HCT116 (cell line): Measurements from ENCODE around the gene MAGEF1. TPM values are rescaled to one million over a fixed set of nuclear protein-coding genes. Genes with fewer than 3 reads are reported as not detected.

Source experiments
- ATAC-seq: fragments of 200-7000 bp; cut with Tn5 transposase; 2 replicates; pipeline ENCODE4 v1.9.1; 2020; ENCODE audit warnings: mild to moderate bottlenecking, moderate library complexity
- BruUV-seq: library from RNA; stranded (reverse); fragments of 400-500 nt; replicated peaks from 2 replicates; lab custom pipeline; 2021; lab: Mats Ljungman, UMichigan
- CTCF ChIA-PET: fragments of 300-600 bp; sonication (Branson Sonifier 250); formaldehyde crosslinking; loops from one replicate; lab custom pipeline; 2021; ENCODE audit warnings: antibody characterized with exemption; lab: Charles Lee
- POLR2A ChIA-PET: fragments of 300-600, 350-600 bp; sonication (Branson Sonifier 250); formaldehyde crosslinking; loops from one replicate; lab custom pipeline; 2021; ENCODE audit warnings: antibody characterized with exemption; lab: Charles Lee
- RAD21 ChIA-PET, 2 experiments: fragments of 300-600 bp; sonication (Branson Sonifier 250); formaldehyde crosslinking; loops; one replicate each; lab custom pipeline; 2023; ENCODE audit warnings: low total read pairs in 2 of 2; ENCODE audit not compliant: uncharacterized antibody in 2 of 2, unreplicated experiment in 2 of 2, low non-redundant PET in 1 of 2; lab: Charles Lee
- DNase-seq: peaks from one replicate; pipeline ENCODE4 v3.0.0-alpha.2; 2010; ENCODE audit warnings: low read depth, low spot score
- H2AFZ ChIP-seq: fragments of 200-600 bp; shearing (Covaris generic), sonication (generic); 2 replicates; pipeline ENCODE4 v1.6.1; 2017; ENCODE audit warnings: low read depth, mixed run types, mixed read lengths, antibody characterized with exemption, low read length; ENCODE audit not compliant: poor library complexity, severe bottlenecking
- H3K27ac ChIP-seq: 2 replicates; pipeline ENCODE4 v1.5.1; 2012; ENCODE audit warnings: low read depth, low read length
- H3K27me3 ChIP-seq: fragments of 200-600 bp; sonication (generic); 2 replicates; pipeline ENCODE4 v1.6.1; 2016; ENCODE audit warnings: mixed run types, low read length, mixed read lengths; ENCODE audit not compliant: insufficient read depth
- H3K36me3 ChIP-seq, 2 experiments: fragments of 200-500 bp in 1 of 2; fragments of 200-600 bp in 1 of 2; sonication (Bioruptor generic) in 1 of 2; sonication (generic) in 1 of 2; 2 replicates each; pipeline versions ENCODE4 v1.5.1 to v1.6.1; 2014 to 2016; ENCODE audit warnings: low read length in 2 of 2, inconsistent platforms in 1 of 2, mixed read lengths in 1 of 2, mixed run types in 1 of 2; ENCODE audit not compliant: insufficient read depth in 2 of 2, control insufficient read depth in 1 of 2
- H3K4me1 ChIP-seq, 2 experiments: fragments of 200-600 bp in 1 of 2; sonication (generic) in 1 of 2; 2 replicates each; pipeline versions ENCODE4 v1.5.1 to v1.6.1; 2012 to 2017; ENCODE audit warnings: low read length in 2 of 2, inconsistent platforms in 1 of 2, mild to moderate bottlenecking in 1 of 2, mixed read lengths in 1 of 2, mixed run types in 1 of 2, moderate library complexity in 1 of 2; ENCODE audit not compliant: insufficient read depth in 2 of 2, control insufficient read depth in 1 of 2
- H3K4me2 ChIP-seq: fragments of 200-600 bp; sonication (generic); 2 replicates; pipeline ENCODE4 v1.6.1; 2017; ENCODE audit warnings: mixed run types, low read length, mixed read lengths
- H3K4me3 ChIP-seq, 2 experiments: fragments of 200-600 bp in 1 of 2; sonication (generic) in 1 of 2; replicated peaks in 1 of 2; 2 replicates each; pipeline ENCODE4 v1.5.1; 2011 to 2016; ENCODE audit warnings: low read length in 2 of 2, control low read depth in 1 of 2, low read depth in 1 of 2, mild to moderate bottlenecking in 1 of 2, mixed read lengths in 1 of 2, mixed run types in 1 of 2
- H3K79me2 ChIP-seq: fragments of 200-600 bp; sonication (generic); 2 replicates; pipeline ENCODE4 v1.6.1; 2017; ENCODE audit warnings: mild to moderate bottlenecking, mixed run types, low read length, moderate library complexity, mixed read lengths; ENCODE audit not compliant: insufficient read depth
- H3K9ac ChIP-seq: fragments of 200-600 bp; sonication (generic); 2 replicates; pipeline ENCODE4 v1.6.1; 2016; ENCODE audit warnings: low read length, mixed read lengths
- H3K9me2 ChIP-seq: fragments of 200-600 bp; sonication (generic), shearing (Covaris generic); 2 replicates; pipeline ENCODE4 v1.6.1; 2017; ENCODE audit warnings: mixed run types, mild to moderate bottlenecking, moderate library complexity; ENCODE audit not compliant: insufficient read depth
- H3K9me3 ChIP-seq, 2 experiments: fragments of 200-500 bp in 1 of 2; fragments of 200-600 bp in 1 of 2; sonication (Bioruptor generic) in 1 of 2; sonication (generic) in 1 of 2; 2 replicates each; pipeline ENCODE4 v1.6.1; 2014 to 2017; ENCODE audit warnings: low read length in 2 of 2, mixed read lengths in 2 of 2, inconsistent platforms in 1 of 2, low read depth in 1 of 2, mild to moderate bottlenecking in 1 of 2, mixed run types in 1 of 2, moderate library complexity in 1 of 2; ENCODE audit not compliant: control insufficient read depth in 1 of 2, insufficient read depth in 1 of 2
- H4K20me1 ChIP-seq: fragments of 200-600 bp; sonication (generic), shearing (Covaris generic); 2 replicates; pipeline ENCODE4 v1.6.1; 2017; ENCODE audit warnings: mixed run types, mild to moderate bottlenecking, moderate library complexity; ENCODE audit not compliant: insufficient read depth
- CEBPB ChIP-seq: IDR thresholded peaks from 2 replicates; pipeline ENCODE4 v1.6.1; 2012; ENCODE audit warnings: low read depth
- EGR1 ChIP-seq: IDR thresholded peaks from 2 replicates; pipeline ENCODE4 v1.6.1; 2012; ENCODE audit warnings: low read depth
- ELF1 ChIP-seq: IDR thresholded peaks from 2 replicates; pipeline ENCODE4 v1.6.1; 2012; ENCODE audit warnings: low read depth, borderline replicate concordance
- EZH2phosphoT487 ChIP-seq: fragments of 200-600 bp; IDR thresholded peaks from 2 replicates; pipeline ENCODE4 v1.6.1; 2018; ENCODE audit warnings: antibody characterized with exemption, borderline replicate concordance
- FOSL1 ChIP-seq: IDR thresholded peaks from 2 replicates; pipeline ENCODE4 v1.6.1; 2012; ENCODE audit warnings: low read depth
- POLR2A ChIP-seq: IDR thresholded peaks from 2 replicates; pipeline ENCODE4 v1.7.0; 2011; ENCODE audit warnings: borderline replicate concordance; ENCODE audit not compliant: insufficient read depth, insufficient read length; ENCODE audit errors: extremely low read depth
- RAD21 ChIP-seq: IDR thresholded peaks from 2 replicates; pipeline ENCODE4 v1.6.1; 2012; ENCODE audit warnings: low read depth, mild to moderate bottlenecking
- SP1 ChIP-seq: IDR thresholded peaks from 2 replicates; pipeline ENCODE4 v1.6.1; 2012; ENCODE audit warnings: low read depth
- SRF ChIP-seq: IDR thresholded peaks from 2 replicates; pipeline ENCODE4 v1.6.1; 2012; ENCODE audit warnings: low read depth
- TCF7L2 ChIP-seq: IDR thresholded peaks from 2 replicates; pipeline ENCODE4 v1.7.0; 2011; ENCODE audit warnings: borderline replicate concordance, inconsistent platforms; ENCODE audit not compliant: insufficient read depth, insufficient read length; ENCODE audit errors: extremely low read depth
- ZFX ChIP-seq: fragments of 450-650 bp; IDR thresholded peaks from 2 replicates; pipeline ENCODE4 v1.6.1; 2017
- ZNF274 ChIP-seq: fragments of 200-500 bp; sonication (Bioruptor generic); IDR thresholded peaks from 2 replicates; pipeline ENCODE4 v1.6.1; 2014; ENCODE audit warnings: mild to moderate bottlenecking, low read depth, low read length, inconsistent platforms
- intact Hi-C: fragments of 100-400 bp; cut with micrococcal nuclease; formaldehyde crosslinking; loops from 2 replicates; pipeline ENCODE4 v1.10.0; 2022
- total RNA-seq: library from RNA; stranded (reverse); gene quantifications from one replicate; pipeline ENCODE4 v1.2.1, GENCODE V29; 2021; ENCODE audit not compliant: unreplicated experiment
- TF ChIP-seq, protein P1 (sequence below), 3 experiments: fragments of 200-600 bp in 1 of 3; sonication (generic) in 1 of 3; IDR thresholded peaks in 2 of 3; conservative IDR thresholded peaks in 1 of 3; 2 replicates each; pipeline ENCODE4 v1.5.1; 2012 to 2017; ENCODE audit warnings: low read depth in 2 of 3, low read length in 2 of 3, antibody characterized with exemption in 1 of 3, borderline replicate concordance in 1 of 3, control low read depth in 1 of 3, mild to moderate bottlenecking in 1 of 3, mixed read lengths in 1 of 3, mixed run types in 1 of 3, moderate library complexity in 1 of 3; ENCODE audit not compliant: insufficient read depth in 1 of 3
- TF ChIP-seq, protein P2 (sequence below): IDR thresholded peaks from 2 replicates; pipeline ENCODE4 v1.6.1; 2011; ENCODE audit warnings: mild to moderate bottlenecking, low read length, moderate library complexity; ENCODE audit not compliant: insufficient replicate concordance; ENCODE audit errors: extremely low read depth

The MAGEF1 gene
- total RNA-seq, 1 experiment from 2014 or later: 44.1 TPM

DNA sequence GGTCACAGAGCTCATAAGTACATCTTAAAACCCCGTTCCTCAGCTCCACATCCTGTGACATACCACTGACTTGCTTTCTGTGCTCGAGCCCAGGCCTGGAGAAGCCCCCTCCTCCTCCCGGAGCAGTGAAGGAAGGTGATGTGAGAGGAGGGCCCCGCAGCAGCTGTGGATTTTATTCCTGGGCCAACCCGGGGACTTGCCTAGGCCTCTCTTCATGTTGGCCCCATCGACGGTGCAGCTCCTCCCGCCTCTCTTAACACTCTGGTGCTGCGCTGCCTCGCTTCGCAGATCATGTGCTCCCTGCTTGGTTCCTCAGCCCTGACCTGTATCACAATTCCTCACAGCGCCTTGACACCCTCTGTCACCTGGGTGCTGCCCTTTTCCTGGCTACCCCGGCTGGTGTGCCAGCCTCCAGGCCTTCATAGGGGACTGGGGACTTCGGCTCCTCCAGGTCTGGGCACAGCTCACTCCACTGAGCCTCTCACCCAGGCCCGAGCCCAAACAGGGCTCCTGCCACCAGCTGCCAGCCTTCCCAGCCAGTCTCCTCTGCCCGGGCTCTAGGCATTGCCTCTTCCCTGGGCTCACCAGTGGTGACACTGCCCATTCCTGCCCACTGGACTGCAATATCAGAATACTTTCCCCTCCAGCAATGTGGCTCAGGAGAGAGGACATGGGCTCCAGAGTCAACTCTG, 21.5 kb downstream of the MAGEF1 start:
- Histone ChIP-seq H4K20me1 (no peaks in the 10 kb centered on the region), H3K79me2 (no peaks in the 10 kb centered on the region), H3K27me3 (0 out of 2 replicates have a peak, but pooled peaks cover 3% of the 10 kb centered on the region), H3K9ac (no peak overlapping the region), H3K4me2 (no peak overlapping the region), H3K27ac (no peak overlapping the region), H3K9me3 (no peaks in the 10 kb centered on the region), H3K4me3 (no peak overlapping the region), H3K4me1 (peaks cover 0 to 12% of the 10 kb centered on the region in 2 experiments; a peak in 1 of 4 replicates), H2AFZ (no peak overlapping the region), H3K9me2 (no peaks in the 10 kb centered on the region), H3K36me3 (no peaks in the 10 kb centered on the region)
- ATAC-seq (no peak), DNase-seq (no peak)
- intact Hi-C loops: no loop called here
- RAD21 ChIA-PET: no interaction called here
- no TSS peak for BruUV-seq
- POLR2A ChIA-PET: no interaction called here
- CTCF ChIA-PET: no interaction called here
- TF ChIP-seq CEBPB (no peak), RAD21 (no peak), POLR2A (no peak), TCF7L2 (no peak), SP1 (no peak), FOSL1 (no peak), ZNF274 (no peak), ZFX (no peak), EZH2phosphoT487 (no peak), SRF (no peak), EGR1 (no peak), ELF1 (no peak)
- TF ChIP-seq, protein P1, sequence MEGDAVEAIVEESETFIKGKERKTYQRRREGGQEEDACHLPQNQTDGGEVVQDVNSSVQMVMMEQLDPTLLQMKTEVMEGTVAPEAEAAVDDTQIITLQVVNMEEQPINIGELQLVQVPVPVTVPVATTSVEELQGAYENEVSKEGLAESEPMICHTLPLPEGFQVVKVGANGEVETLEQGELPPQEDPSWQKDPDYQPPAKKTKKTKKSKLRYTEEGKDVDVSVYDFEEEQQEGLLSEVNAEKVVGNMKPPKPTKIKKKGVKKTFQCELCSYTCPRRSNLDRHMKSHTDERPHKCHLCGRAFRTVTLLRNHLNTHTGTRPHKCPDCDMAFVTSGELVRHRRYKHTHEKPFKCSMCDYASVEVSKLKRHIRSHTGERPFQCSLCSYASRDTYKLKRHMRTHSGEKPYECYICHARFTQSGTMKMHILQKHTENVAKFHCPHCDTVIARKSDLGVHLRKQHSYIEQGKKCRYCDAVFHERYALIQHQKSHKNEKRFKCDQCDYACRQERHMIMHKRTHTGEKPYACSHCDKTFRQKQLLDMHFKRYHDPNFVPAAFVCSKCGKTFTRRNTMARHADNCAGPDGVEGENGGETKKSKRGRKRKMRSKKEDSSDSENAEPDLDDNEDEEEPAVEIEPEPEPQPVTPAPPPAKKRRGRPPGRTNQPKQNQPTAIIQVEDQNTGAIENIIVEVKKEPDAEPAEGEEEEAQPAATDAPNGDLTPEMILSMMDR (IDR thresholded peaks at IDR 0.05 in 2 of 3, conservative IDR thresholded peaks at IDR 0.05 in 1 of 3; ENCODE audit: borderline replicate concordance in 1 of 3, insufficient read depth in 1 of 3, low read depth in 2 of 3, low read length in 2 of 3): no peak
- TF ChIP-seq, protein P2, sequence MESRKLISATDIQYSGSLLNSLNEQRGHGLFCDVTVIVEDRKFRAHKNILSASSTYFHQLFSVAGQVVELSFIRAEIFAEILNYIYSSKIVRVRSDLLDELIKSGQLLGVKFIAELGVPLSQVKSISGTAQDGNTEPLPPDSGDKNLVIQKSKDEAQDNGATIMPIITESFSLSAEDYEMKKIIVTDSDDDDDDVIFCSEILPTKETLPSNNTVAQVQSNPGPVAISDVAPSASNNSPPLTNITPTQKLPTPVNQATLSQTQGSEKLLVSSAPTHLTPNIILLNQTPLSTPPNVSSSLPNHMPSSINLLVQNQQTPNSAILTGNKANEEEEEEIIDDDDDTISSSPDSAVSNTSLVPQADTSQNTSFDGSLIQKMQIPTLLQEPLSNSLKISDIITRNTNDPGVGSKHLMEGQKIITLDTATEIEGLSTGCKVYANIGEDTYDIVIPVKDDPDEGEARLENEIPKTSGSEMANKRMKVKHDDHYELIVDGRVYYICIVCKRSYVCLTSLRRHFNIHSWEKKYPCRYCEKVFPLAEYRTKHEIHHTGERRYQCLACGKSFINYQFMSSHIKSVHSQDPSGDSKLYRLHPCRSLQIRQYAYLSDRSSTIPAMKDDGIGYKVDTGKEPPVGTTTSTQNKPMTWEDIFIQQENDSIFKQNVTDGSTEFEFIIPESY: no peak
